ENCODE measurements around the gene GUCA2B.

Gene GUCA2B

DNA sequence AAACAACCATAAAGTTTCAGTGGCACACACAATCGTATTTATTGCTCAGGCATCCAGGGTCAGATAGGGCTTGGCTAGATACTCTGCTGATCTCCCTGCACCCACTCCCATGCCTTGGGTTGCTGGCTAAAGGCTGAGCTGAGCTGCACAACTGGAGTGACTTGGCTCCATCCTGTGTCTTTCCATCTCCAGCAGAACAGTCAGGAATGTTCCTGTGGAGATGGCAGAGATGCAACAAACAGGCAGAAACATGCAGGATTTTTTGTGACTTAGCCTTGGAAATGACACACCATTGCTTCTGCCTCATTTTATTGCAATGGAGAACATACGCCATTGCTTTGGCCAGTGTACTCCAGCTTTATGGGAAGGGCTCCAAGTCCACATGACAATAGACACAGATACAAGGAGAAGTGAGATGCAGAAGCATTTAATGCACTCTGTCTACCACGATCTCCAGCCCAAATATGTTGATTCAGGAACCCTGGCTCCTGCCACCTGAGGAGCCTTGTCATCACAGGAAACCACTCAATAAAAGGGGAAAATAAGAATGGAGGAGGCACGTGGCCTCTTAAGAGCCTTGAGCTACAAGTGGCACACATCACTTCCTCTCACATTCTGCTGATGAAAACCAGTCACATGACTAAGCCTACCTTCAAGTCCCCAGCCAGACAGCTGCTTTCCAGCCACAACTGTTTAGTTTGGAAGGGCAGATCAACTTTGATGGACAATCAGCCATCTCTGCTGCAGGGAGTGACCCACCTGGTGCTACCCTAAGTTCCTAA is 10.1 kb upstream of the GUCA2B start:
- no peak for DNase-seq (ENCODE audit: low read depth in 2 of 3, low spot score in 2 of 3)

GRCh38 chr1:42143896-42144710 is 9.1 kb upstream of the GUCA2B start:
- no peak for DNase-seq (ENCODE audit: low read depth in 2 of 3, low spot score in 2 of 3)

DNA sequence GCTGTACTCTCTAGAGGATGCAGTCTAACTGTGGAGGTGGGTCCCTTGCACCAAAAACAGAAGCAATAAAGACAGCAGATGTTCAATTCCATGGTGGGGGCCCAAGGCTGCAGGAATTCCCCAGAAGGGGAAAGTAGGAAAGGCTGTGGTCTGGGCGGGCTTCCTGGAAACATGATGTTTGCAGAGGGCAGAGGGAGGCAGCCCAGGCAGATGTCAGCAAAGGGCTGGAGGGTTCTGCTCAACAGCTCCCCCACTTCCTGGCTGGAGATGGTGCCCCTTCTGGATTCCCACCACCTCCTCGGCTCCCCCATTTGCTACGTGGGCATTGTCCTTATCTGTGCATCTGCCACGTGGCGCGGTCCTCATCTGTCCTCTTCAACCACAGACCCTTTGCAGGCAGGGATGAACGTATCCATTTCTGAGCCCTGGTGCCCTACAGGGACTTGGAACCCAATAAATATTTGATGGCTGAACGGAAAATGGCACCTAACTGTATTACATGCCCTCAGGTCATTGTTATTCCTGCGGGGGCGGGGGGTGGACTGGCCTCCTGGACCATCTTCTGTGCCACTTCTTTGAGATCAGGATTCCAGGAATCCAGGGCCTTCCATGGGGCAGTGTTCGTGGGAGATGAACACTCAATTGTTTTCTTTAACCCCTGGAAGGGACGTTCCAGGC is 8.4 kb upstream of the GUCA2B start:
- DNase-seq (ENCODE audit: low read depth in 2 of 3, low spot score in 2 of 3): no peak

DNA sequence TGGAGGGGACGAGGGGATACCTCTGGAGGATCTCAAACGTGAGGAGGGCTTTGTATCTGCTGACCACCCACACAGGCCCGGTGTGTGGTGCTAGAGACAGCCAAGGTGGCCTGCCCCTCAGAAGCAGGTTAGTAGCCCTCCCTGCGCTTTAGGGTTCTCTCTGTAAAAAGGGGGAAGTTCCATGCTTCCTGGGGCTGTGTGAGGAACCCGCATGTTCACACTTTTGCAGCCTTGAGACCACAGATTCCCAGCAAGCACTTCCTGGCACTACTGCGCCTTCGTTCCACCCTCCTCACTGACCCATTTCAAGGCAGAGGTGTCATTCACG is 7.9 kb upstream of the GUCA2B start:
- DNase-seq (ENCODE audit: low read depth in 2 of 3, low spot score in 2 of 3): no peak

GRCh38 chr1:42145764-42146625 is 7.2 kb upstream of the GUCA2B start:
- DNase-seq (ENCODE audit: low read depth in 2 of 3, low spot score in 2 of 3): no peak

GRCh38 chr1:42146626-42147320 is 6.4 kb upstream of the GUCA2B start:
- peak; percentile 36 to 47 (median 43) for DNase-seq (ENCODE audit: low read depth in 2 of 3, low spot score in 2 of 3)

DNA sequence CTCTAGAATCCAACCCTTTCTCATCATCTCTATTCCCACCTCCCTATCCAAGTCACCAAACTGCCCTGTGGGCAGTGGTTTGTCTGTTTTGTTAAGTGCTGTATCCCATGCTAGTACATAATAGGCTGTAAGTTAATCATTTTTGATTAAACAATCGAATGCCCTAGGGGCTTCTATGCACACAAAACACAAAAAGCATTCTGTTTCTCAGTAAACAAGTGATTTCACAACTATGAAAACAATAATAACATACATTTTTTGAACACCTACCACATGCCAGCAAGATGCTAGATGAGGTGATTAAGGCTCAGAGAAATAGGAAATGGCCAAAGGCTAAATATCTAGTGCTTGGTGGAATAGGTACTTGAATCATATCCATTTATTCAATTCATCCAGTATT is 5.0 kb upstream of the GUCA2B start:
- DNase-seq (ENCODE audit: low read depth in 2 of 3, low spot score in 2 of 3): no peak

DNA sequence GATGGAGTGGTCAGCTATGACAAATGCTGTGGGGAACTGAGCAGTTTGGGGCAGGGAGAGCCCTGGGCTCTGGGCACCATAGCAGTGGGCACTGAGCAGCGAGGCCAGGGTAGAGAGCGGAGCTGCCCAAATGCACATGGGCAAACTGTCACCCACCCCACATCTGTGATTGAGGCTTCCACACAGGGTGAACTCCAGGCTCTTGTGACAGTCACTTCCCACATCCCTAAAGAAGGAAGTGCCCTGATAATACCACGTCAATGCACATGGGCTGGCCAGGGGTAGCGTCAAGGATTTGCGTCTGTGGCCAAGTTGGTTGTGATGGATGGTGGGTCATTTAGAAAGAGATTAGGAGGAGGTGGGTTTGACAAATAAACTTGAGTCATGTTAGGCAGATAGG is 2.6 kb upstream of the GUCA2B start:
- no peak for DNase-seq (ENCODE audit: low read depth in 2 of 3, low spot score in 2 of 3)

DNA sequence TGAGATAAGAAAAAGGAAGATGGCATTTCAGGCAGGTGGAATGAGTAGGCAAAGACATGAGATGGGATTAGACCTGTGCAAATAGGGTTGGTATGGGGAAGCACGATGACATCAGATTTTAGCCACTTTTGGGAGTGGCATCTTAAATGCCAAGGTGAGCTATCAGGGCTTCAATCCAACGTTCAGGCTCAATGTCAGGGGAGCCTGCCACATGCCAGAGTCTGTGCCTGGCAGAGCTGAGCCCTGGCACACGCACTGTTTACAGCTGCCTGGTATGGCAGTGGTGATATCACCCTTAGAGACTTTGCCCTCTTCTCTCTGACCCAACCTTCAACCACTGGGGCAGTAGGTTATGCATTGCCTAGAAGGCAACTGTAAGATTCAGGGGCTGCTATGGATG is 1.1 kb upstream of the GUCA2B start:
- no peak for DNase-seq (ENCODE audit: low read depth in 2 of 3, low spot score in 2 of 3)

DNA sequence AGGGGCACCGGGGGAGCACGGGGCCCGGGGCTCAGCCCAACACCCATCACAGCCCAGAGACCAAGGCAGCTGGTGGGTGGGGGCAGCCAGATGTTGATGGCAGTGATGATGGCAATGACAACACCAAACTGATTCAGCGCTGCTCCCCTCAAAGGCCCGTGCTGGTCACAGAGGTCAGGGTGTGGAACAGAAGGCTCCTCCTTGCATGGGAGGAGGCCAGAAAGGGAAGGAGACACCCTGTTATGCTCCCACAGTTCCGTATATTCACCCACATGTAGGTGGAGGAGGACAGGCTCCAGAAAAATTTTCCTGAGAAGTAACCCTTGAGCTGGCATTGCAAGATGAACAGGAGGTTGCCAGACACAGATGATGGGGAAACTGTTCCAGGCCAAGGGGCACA is 414 bp downstream of the GUCA2B start:
- DNase-seq (ENCODE audit: low read depth in 2 of 3, low spot score in 2 of 3): no peak

GRCh38 chr1:42154685-42155084 is 1.5 kb downstream of the GUCA2B start:
- no peak for DNase-seq (ENCODE audit: low read depth in 2 of 3, low spot score in 2 of 3)

DNA sequence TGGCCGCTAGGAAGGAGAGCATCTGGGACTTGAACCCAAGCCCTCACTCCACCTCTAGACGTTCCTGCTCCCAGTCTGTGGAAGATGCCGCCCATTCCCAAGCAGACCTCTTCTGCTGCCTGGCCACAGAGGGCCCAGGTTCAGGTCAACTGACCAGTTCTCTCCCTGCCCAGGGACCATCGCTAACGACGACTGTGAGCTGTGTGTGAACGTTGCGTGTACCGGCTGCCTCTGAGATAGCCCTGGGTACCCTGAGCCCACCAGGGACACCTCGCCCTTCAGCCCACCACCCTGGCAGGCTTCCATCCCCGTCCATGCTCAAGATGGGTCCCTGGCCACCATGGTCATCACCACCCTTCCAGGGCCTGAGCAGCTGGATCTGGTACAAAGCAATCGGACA is 2.2 kb downstream of the GUCA2B start:
- no peak for DNase-seq (ENCODE audit: low read depth in 2 of 3, low spot score in 2 of 3)

DNA sequence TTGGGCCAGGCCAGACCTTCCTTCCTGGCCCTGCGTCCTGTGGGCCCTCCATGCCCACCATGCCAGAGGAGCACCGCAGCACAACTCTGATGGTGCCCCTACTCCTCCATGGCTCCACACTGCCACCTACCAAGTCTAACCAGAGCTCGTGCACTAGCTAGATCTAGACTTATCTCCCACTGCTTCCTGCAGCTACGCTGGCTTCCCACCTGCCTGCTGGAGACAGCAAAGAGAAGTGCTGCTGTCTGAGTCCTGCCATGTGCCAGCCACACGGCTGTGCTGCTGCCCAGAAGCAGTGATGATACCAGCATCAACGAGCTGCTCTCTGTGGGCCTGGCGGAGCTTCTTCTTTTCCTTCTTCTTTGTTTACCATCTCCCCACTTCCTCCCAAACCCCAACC is 4.5 kb downstream of the GUCA2B start:
- no peak for DNase-seq (ENCODE audit: low read depth in 2 of 3, low spot score in 2 of 3)

DNA sequence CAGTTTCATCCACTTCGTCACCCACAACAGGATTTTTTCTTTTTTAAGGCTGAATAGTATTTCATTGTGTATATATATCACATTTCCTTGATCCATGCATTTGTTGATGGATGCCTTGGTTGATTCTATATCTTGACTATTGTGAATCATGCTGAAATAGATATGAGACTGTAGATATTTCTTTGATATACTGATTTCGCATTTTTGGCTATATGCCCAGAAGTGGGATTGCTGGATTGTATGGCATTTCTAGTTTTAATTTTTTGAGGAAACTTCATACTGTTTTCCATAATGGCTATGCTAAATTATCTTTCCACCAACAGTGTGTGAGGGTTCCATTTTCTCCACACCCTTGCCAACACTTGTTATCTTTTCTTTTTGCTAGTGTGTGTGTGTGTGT is 5.0 kb downstream of the GUCA2B start:
- no peak for DNase-seq (ENCODE audit: low read depth in 2 of 3, low spot score in 2 of 3)

DNA sequence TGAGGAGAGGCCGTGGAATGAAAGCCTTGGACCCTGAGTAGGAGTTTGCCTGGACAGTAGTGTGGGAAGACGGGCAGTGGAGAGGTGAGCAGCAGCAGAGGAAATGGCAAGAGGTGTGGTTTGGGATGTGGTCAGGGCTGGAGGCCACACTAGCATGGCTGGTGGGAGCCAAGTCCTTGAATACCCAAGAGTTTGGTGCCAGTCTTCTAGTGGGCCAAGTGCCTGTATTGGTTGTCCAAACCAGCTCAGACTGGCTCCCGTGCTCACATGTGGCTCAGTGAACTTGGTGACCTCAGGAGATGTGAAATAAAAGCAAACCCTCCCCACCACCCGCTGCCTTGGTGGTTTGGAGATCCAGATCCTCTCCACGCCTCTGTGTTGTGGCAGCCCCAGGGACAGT is 9.0 kb downstream of the GUCA2B start:
- DNase-seq (ENCODE audit: low read depth in 2 of 3, low spot score in 2 of 3): no peak

DNA sequence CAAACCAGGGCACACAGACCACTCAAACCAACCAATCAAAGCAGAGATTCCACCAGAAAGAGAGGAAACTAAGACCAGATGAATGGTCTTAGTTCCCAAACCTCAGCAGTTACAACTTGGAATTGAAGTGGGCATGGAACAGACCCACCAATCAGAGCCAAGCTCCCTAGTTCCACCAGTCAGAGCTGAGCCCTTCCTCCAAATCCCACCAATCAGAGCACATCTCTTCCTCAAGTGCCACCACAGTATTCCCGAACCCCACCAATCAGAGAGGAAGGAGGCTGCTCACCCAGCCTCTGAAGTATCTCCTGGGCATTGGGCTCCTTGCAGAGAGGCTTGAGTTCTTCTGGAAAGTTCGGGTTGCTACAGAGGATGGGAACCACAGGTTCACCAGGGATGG is 9.9 kb downstream of the GUCA2B start:
- DNase-seq (ENCODE audit: low read depth in 2 of 3, low spot score in 2 of 3): no peak

DNA sequence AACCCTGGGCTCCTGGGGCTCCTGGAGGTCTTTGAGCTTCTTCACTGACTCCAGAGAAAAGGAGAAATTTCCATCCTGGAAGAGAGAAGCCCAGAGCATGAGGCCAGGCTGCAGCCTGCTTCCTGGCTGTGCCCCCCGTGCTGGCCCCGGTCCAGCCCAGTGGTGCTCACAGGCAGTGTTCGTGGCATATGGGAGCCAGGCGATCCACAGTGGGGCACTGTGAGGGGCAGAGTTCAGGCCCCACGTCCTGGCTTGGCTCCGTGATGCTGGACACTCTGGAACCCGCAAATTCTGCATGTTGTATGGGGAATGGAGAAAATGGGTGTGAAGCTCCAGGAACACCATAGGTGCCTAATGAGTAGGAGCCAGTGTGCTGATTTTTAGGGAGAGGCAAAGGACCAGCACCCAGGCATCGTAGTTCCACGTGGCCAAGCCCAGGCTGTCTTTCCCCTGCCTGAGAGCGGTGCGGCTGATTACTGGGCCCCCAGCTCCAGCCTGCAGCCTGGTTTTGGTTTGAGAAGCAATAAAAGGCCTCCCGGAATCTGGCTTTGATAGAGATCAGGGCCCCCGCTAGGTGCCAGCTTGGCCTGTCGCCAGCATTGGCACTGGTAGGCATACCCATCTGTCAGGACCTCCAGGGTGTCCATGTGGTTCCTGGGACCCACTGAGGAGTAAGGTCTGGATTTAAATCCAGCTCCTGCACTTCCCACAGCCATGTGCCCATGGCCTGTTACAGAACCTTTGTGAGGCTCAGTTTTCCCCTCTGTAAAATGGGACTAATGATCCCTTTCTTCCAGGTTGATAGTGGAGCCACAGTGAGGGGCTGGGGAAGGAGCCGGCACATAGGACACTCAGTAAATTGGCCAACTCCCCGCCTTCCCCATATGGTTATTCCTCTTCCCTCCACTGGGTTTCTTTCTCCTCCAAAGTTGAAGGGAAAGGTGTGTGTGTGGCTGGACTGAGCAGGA is 10.6 kb downstream of the GUCA2B start:
- DNase-seq (ENCODE audit: low read depth in 2 of 3, low spot score in 2 of 3): no peak

- no peak for DNase-seq (ENCODE audit: low read depth in 2 of 3, low spot score in 2 of 3)
These were observed 11.6 kb downstream of the GUCA2B start, which contains the start of gene GUCA2A for GRCh38 chr1:42164551-42165420. Gene GUCA2A (minus strand): TSS chr1:42164745. CDS start chr1:42164712, 33 bp downstream.
